HepG2 (cell line): ENCODE results near the gene CCNQ.

Experiments used
- TF ChIP-seq, protein P1 (sequence below): IDR thresholded peaks from 2 replicates; pipeline ENCODE4 v1.6.1; 2016; ENCODE audit warnings: mild to moderate bottlenecking, missing biosample characterization, missing genetic modification reagents
- TF ChIP-seq, protein P2 (sequence below): sonication (generic); formaldehyde crosslinking; IDR thresholded peaks from 2 replicates; pipeline ENCODE4 v1.8.0; 2022; ENCODE audit warnings: mild to moderate bottlenecking, missing genetic modification reagents, moderate library complexity
- TF ChIP-seq, protein P3 (sequence below): sonication (generic); formaldehyde crosslinking; IDR thresholded peaks from 2 replicates; pipeline ENCODE4 v1.5.0; 2020; ENCODE audit warnings: mild to moderate bottlenecking, missing genetic modification reagents, moderate library complexity

DNA sequence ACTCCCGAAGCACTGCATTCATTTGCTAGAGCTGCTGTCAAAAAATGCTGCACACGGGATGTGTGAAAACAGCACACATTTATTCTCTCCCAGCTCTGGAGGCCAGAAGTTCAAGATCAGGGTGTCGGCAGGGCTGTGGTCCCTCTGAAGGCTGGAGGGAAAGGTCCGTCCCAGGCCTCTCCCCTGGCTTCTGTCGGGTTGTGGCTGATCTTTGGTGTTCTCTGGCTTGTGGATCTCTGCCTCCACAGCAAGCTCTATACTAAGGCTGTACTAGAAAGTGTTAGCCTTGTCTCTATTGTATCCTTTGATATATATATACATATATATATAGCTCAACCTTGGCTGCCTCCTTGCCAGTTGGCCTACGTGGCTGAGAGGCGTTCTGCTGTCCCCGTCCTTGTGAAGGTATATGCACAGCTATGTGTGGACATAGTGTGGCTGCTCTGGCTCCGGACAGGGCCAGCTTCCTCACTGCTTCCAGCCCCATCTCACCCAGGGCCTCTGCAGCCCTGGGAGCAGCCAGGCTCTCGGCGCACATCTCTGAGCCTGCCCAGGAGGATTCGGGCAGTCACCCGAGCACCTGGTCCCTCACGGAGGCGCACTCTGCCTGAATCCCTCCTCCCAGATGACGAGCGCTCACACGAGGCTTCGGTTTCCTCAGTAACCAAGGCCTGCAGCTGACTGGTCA, 33.1 kb upstream of the CCNQ start:
- TF ChIP-seq, protein P1, sequence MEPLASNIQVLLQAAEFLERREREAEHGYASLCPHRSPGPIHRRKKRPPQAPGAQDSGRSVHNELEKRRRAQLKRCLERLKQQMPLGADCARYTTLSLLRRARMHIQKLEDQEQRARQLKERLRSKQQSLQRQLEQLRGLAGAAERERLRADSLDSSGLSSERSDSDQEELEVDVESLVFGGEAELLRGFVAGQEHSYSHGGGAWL (CRISPR knock-in tag): no peak
- TF ChIP-seq, protein P2, sequence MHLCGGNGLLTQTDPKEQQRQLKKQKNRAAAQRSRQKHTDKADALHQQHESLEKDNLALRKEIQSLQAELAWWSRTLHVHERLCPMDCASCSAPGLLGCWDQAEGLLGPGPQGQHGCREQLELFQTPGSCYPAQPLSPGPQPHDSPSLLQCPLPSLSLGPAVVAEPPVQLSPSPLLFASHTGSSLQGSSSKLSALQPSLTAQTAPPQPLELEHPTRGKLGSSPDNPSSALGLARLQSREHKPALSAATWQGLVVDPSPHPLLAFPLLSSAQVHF (CRISPR knock-in tag): no peak
- TF ChIP-seq, protein P3, sequence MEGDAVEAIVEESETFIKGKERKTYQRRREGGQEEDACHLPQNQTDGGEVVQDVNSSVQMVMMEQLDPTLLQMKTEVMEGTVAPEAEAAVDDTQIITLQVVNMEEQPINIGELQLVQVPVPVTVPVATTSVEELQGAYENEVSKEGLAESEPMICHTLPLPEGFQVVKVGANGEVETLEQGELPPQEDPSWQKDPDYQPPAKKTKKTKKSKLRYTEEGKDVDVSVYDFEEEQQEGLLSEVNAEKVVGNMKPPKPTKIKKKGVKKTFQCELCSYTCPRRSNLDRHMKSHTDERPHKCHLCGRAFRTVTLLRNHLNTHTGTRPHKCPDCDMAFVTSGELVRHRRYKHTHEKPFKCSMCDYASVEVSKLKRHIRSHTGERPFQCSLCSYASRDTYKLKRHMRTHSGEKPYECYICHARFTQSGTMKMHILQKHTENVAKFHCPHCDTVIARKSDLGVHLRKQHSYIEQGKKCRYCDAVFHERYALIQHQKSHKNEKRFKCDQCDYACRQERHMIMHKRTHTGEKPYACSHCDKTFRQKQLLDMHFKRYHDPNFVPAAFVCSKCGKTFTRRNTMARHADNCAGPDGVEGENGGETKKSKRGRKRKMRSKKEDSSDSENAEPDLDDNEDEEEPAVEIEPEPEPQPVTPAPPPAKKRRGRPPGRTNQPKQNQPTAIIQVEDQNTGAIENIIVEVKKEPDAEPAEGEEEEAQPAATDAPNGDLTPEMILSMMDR (CRISPR knock-in tag): no peak
